Activated T-cell treated with anti-CD3 and anti-CD28 coated beads, Interleukin-2, amount 50 U/mL, for 24 hours (primary cell): ENCODE results near the gene CBLIF.
"Not testable (repeated sequence)": the region's sequence is repeated elsewhere in the genome, so short reads cannot be mapped to it uniquely, and the experiment has no call there.

Source experiments
- DNase-seq: peaks from one replicate; pipeline ENCODE4 v3.0.0-alpha.2; 2020
- H3K27ac Mint-ChIP-seq: 2 replicates; pipeline ENCODE4 v1.8.0; 2020; ENCODE audit warnings: mild to moderate bottlenecking, mixed read lengths
- H3K27me3 Mint-ChIP-seq: 2 replicates; pipeline ENCODE4 v1.8.0; 2020; ENCODE audit warnings: mixed read lengths
- H3K36me3 Mint-ChIP-seq: 2 replicates; pipeline ENCODE4 v1.8.0; 2020; ENCODE audit warnings: low read depth, mixed read lengths
- H3K4me1 Mint-ChIP-seq: 2 replicates; pipeline ENCODE4 v1.8.0; 2020; ENCODE audit warnings: low read depth, mixed read lengths
- H3K4me3 Mint-ChIP-seq: 2 replicates; pipeline ENCODE4 v1.8.0; 2020; ENCODE audit warnings: mild to moderate bottlenecking, moderate library complexity, mixed read lengths
- H3K9me3 Mint-ChIP-seq: 2 replicates; pipeline ENCODE4 v1.8.0; 2020; ENCODE audit warnings: mixed read lengths

Gene CBLIF

GRCh38 chr11:59845399-59845798 is at the start of gene CBLIF:
Gene CBLIF (minus strand): TSS chr11:59845499. CDS start chr11:59845453, 46 bp downstream.
- no peak within 1 kb of the TSS for H3K27ac Mint-ChIP-seq
- no peaks in the 10 kb centered on the region for H3K36me3 Mint-ChIP-seq
- DNase-seq = no peak
- no peaks in the 10 kb centered on the region for H3K4me1 Mint-ChIP-seq
- H3K4me3 Mint-ChIP-seq = no peak within 1 kb of the TSS
- H3K27me3 Mint-ChIP-seq = peaks cover 4% of the 10 kb centered on the region
- H3K9me3 Mint-ChIP-seq = no peaks in the 10 kb centered on the region

- H3K27ac Mint-ChIP-seq = no peak overlapping the region
- no peaks in the 10 kb centered on the region for H3K4me1 Mint-ChIP-seq
- DNase-seq = no peak
- peaks cover 13% of the 10 kb centered on the region for H3K9me3 Mint-ChIP-seq
- H3K27me3 Mint-ChIP-seq = peaks cover 33% of the 10 kb centered on the region
- H3K4me3 Mint-ChIP-seq = no peak overlapping the region
- H3K36me3 Mint-ChIP-seq = no peaks in the 10 kb centered on the region
Observed at GRCh38 chr11:59894616-59895015, 49.3 kb upstream of the CBLIF start.

- peaks cover 35% of the 10 kb centered on the region for H3K9me3 Mint-ChIP-seq
- no peak for DNase-seq
Observed at GRCh38 chr11:59891781-59892181, 46.5 kb upstream of the CBLIF start.

DNA sequence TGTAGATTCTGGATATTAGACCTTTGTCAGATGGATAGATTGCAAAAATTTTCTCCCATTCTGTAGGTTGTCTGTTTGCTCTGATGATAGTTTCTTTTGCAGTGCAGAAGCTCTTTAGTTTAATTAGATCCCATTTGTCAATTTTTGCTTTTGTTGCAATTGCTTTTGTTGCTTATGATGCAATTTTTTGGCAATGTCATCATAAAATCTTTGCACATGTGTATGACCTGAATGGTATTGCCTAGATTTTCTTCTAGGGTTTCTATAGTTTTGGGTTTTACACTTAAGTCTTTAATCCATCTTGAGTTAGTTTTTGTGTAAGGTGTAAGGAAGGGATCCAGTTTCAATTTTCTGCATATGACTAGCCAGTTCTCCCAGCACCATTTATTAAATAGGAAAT is 41.9 kb upstream of the CBLIF start:
- H3K9me3 Mint-ChIP-seq = peaks cover 40% of the 10 kb centered on the region
- not testable (repeated sequence) for DNase-seq, H3K4me3 Mint-ChIP-seq, H3K4me1 Mint-ChIP-seq, H3K27ac Mint-ChIP-seq, H3K36me3 Mint-ChIP-seq
- peaks cover 17% of the 10 kb centered on the region for H3K27me3 Mint-ChIP-seq

More at GRCh38 chr11:59891781-59892181, 46.5 kb upstream of the CBLIF start:
- Mint-ChIP-seq H3K27me3 (peaks cover 41% of the 10 kb centered on the region), H3K36me3 (no peaks in the 10 kb centered on the region), H3K27ac (no peak overlapping the region), H3K4me3 (no peak overlapping the region), H3K4me1 (no peaks in the 10 kb centered on the region)

DNA sequence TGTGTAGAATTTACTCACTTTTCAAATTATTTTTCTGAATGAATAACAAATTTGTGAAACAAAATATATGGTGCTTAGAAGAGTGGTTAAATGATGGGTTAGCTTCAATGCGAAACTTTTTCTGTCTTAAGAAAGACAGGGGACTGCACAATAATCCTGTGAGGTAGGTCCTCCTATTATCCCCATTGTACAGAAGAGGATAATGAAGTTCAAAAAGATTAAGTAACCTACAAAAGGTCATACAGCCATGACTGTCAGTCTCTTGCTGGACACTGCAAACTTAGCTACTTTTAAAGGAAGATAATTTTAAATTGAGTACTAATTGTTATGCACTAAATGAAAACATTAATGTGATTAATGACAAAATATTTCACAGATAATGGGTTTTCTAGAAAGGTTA is 38.3 kb upstream of the CBLIF start:
- Mint-ChIP-seq H3K27ac (no peak overlapping the region), H3K4me3 (no peak overlapping the region), H3K9me3 (peaks cover 16% of the 10 kb centered on the region), H3K36me3 (no peaks in the 10 kb centered on the region), H3K4me1 (no peaks in the 10 kb centered on the region), H3K27me3 (peaks cover 10% of the 10 kb centered on the region)
- DNase-seq = no peak

DNA sequence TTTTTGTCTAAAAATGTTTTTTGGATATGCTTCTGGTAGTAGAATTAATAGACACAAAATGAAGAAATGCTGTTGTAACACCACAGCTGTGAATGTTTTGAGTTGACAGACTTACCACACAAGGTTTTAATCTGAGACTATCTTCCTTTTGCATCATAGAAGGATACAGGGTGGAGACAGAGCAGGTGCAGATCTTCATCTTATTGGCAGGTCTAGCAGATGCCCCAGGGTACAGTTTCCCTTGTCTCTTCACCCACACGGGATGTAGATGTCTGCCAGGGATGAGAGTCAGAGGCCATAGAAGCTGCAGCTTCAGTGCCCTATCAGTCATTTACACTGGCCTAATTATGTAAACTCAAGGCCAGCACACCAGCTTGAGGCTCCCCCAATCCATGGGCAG is 34.3 kb upstream of the CBLIF start:
- H3K27me3 Mint-ChIP-seq = peaks cover 28% of the 10 kb centered on the region
- H3K4me1 Mint-ChIP-seq = no peaks in the 10 kb centered on the region
- H3K9me3 Mint-ChIP-seq = no peaks in the 10 kb centered on the region
- H3K36me3 Mint-ChIP-seq = no peaks in the 10 kb centered on the region
- DNase-seq = no peak
- no peak overlapping the region for H3K27ac Mint-ChIP-seq
- H3K4me3 Mint-ChIP-seq = no peak overlapping the region

- no peaks in the 10 kb centered on the region for H3K9me3 Mint-ChIP-seq
- DNase-seq = no peak
- H3K27me3 Mint-ChIP-seq = peaks cover 28% of the 10 kb centered on the region
- no peaks in the 10 kb centered on the region for H3K36me3 Mint-ChIP-seq
- H3K27ac Mint-ChIP-seq = no peak within 1 kb of the TSS
- H3K4me3 Mint-ChIP-seq = no peak within 1 kb of the TSS
- H3K4me1 Mint-ChIP-seq = no peaks in the 10 kb centered on the region
Observed at GRCh38 chr11:59878575-59878974, 33.3 kb upstream of the CBLIF start, which contains the start of gene OOSP3. Gene OOSP3 (plus strand): TSS chr11:59878782. CDS start chr11:59878809, 27 bp downstream.

GRCh38 chr11:59877784-59878183 is 32.5 kb upstream of the CBLIF start:
- Mint-ChIP-seq H3K27ac (no peak overlapping the region), H3K27me3 (peaks cover 28% of the 10 kb centered on the region), H3K36me3 (no peaks in the 10 kb centered on the region), H3K9me3 (no peaks in the 10 kb centered on the region), H3K4me3 (no peak overlapping the region), H3K4me1 (no peaks in the 10 kb centered on the region)
- DNase-seq = no peak

DNA sequence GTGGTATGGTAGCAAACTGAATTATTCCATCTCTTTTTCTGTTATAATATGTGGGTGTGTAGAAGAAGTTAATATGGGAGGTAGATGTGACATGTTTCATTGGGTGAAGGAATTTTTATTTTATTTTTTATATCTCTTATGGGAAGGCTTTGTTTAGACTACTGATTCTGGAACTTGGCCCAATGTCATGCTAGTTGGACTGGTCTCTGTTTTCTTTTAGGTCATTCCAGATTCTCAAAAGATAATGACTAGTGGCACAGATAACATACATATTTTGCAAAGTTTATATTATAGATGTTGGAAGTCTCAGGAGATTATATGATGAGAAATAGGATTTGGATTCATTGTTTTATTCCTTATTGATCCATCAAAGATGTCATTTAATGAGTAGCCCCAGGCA is 32.0 kb upstream of the CBLIF start:
- Mint-ChIP-seq H3K27ac (no peak overlapping the region), H3K9me3 (no peaks in the 10 kb centered on the region), H3K4me1 (no peaks in the 10 kb centered on the region), H3K4me3 (no peak overlapping the region), H3K27me3 (peaks cover 28% of the 10 kb centered on the region), H3K36me3 (no peaks in the 10 kb centered on the region)
- no peak for DNase-seq

DNA sequence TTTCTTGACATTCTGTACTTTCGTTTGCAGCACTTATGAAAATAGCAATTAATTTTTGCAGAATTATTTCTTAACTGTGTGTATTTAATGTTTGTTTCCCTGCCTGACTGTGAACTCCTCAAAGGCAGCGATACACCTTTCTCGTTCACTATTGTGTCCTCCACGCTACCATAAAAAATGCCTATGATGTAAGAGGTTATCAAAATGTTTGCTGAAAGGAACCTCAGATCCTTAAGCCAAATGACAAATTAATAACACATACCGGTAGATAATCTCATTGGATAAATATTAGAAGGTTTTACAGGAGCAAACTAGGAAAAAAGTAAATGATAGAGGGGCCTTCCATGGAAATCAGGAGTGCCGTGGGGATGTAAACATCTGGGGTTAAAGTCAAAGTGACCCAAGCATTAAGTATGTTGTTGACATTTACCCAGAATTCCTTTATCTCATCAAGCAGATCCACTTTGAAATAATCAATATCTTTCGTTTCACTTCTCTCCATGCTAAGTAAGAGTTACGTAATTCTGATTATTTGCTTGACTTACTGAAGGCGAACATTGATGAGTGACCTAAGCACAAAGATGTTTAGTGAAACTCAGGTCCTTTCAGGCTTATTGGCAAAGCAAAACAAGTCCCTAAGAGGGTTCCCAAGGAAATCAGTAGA is 30.7 kb upstream of the CBLIF start:
- H3K36me3 Mint-ChIP-seq = no peaks in the 10 kb centered on the region
- peaks cover 28% of the 10 kb centered on the region for H3K27me3 Mint-ChIP-seq
- no peak for DNase-seq
- H3K9me3 Mint-ChIP-seq = no peaks in the 10 kb centered on the region
- H3K27ac Mint-ChIP-seq = no peak overlapping the region
- no peak overlapping the region for H3K4me3 Mint-ChIP-seq
- no peaks in the 10 kb centered on the region for H3K4me1 Mint-ChIP-seq

GRCh38 chr11:59872076-59872475 is 26.8 kb upstream of the CBLIF start:
- no peak for DNase-seq

GRCh38 chr11:59867946-59868345 is 22.6 kb upstream of the CBLIF start:
- peaks cover 24% of the 10 kb centered on the region for H3K27me3 Mint-ChIP-seq
- no peak overlapping the region for H3K27ac Mint-ChIP-seq
- H3K4me1 Mint-ChIP-seq = peaks cover 15% of the 10 kb centered on the region
- peaks cover 5% of the 10 kb centered on the region for H3K9me3 Mint-ChIP-seq
- no peaks in the 10 kb centered on the region for H3K36me3 Mint-ChIP-seq
- DNase-seq = no peak
- H3K4me3 Mint-ChIP-seq = no peak overlapping the region

More at GRCh38 chr11:59872076-59872475, 26.8 kb upstream of the CBLIF start:
- Mint-ChIP-seq H3K9me3 (peaks cover 5% of the 10 kb centered on the region), H3K4me3 (no peak overlapping the region), H3K36me3 (no peaks in the 10 kb centered on the region), H3K4me1 (no peaks in the 10 kb centered on the region), H3K27me3 (peaks cover 24% of the 10 kb centered on the region), H3K27ac (no peak overlapping the region)

DNA sequence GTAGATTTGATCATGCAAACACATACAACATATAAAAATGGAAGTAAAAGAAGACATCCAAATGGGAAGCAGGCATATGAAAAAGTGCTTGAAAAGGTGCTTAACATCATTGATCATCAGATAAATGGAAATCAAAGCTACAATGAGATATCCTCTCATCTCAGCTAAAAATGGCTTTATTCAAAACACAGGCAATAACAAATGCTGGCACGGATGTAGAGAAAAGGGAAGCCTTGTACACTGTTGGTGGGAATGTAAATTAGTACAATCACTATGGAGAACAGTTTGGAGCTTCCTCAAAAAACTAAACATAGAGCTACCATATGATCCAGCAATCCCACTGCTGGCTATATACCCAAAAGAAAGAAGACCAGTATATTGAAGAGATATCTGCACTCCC is 21.5 kb upstream of the CBLIF start:
- Mint-ChIP-seq H3K4me1 (peaks cover 15% of the 10 kb centered on the region), H3K36me3 (no peaks in the 10 kb centered on the region), H3K27ac (no peak overlapping the region), H3K27me3 (peaks cover 27% of the 10 kb centered on the region), H3K9me3 (peaks cover 5% of the 10 kb centered on the region), H3K4me3 (no peak overlapping the region)
- no peak for DNase-seq

GRCh38 chr11:59866397-59866796 is 21.1 kb upstream of the CBLIF start, which contains the start of gene TCN1:
Gene TCN1 (minus strand): TSS chr11:59866487. CDS start chr11:59866470, 17 bp downstream.
- Mint-ChIP-seq H3K9me3 (peaks cover 5% of the 10 kb centered on the region), H3K27me3 (peaks cover 27% of the 10 kb centered on the region), H3K36me3 (no peaks in the 10 kb centered on the region), H3K27ac (no peak within 1 kb of the TSS), H3K4me3 (no peak within 1 kb of the TSS), H3K4me1 (peaks cover 15% of the 10 kb centered on the region)
- no peak for DNase-seq

DNA sequence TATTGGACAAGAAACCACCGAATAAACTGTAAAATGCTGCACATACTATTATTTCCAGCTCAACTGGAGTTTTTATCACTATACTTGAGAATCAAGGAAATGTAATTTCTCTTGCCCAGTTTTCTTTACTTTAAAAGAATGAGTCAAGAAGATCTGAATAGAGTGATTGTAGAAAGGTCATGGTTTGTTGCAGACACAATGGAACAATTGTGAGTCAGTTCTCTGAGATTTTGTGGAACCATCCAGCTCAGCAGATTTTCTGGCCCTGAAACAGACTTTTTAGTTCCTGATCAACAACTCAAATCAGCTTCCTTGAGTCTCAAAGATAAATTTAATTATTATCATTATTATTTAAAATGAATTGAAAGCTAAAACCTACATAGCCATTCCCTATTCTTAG is 19.7 kb upstream of the CBLIF start:
- Mint-ChIP-seq H3K36me3 (no peaks in the 10 kb centered on the region), H3K27ac (no peak overlapping the region), H3K4me3 (no peak overlapping the region), H3K27me3 (peaks cover 27% of the 10 kb centered on the region), H3K9me3 (no peaks in the 10 kb centered on the region), H3K4me1 (peaks cover 15% of the 10 kb centered on the region)
- DNase-seq = no peak
